ENCODE data around the gene CNOT3. TPM values are rescaled to one million over a fixed set of nuclear protein-coding genes. Genes with fewer than 3 reads are reported as not detected.

The CNOT3 gene
- total RNA-seq, 1 donor from 2014 or later: 70.6 TPM

DNA sequence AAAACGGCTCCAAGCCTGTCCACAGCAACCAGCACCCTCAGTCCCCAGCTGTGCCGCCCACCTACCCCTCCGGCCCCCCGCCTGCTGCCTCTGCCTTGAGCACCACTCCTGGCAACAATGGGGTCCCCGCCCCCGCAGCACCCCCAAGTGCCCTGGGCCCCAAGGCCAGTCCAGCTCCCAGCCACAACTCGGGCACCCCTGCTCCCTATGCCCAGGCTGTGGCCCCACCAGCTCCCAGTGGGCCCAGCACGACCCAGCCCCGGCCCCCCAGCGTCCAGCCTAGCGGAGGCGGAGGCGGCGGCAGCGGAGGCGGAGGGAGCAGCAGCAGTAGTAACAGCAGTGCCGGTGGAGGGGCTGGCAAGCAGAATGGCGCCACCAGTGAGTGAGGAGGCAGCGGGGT is 10.6 kb downstream of the CNOT3 start:
- TF ChIP-seq, protein P1, sequence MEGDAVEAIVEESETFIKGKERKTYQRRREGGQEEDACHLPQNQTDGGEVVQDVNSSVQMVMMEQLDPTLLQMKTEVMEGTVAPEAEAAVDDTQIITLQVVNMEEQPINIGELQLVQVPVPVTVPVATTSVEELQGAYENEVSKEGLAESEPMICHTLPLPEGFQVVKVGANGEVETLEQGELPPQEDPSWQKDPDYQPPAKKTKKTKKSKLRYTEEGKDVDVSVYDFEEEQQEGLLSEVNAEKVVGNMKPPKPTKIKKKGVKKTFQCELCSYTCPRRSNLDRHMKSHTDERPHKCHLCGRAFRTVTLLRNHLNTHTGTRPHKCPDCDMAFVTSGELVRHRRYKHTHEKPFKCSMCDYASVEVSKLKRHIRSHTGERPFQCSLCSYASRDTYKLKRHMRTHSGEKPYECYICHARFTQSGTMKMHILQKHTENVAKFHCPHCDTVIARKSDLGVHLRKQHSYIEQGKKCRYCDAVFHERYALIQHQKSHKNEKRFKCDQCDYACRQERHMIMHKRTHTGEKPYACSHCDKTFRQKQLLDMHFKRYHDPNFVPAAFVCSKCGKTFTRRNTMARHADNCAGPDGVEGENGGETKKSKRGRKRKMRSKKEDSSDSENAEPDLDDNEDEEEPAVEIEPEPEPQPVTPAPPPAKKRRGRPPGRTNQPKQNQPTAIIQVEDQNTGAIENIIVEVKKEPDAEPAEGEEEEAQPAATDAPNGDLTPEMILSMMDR (IDR thresholded peaks at IDR 0.05; ENCODE audit: unreplicated experiment): no peak
- no peak overlapping the region for H3K27ac Mint-ChIP-seq
- no peaks in the 10 kb centered on the region for H3K9me3 Mint-ChIP-seq
- no peaks in the 10 kb centered on the region for H3K4me1 Mint-ChIP-seq
- peaks cover 53% of the 10 kb centered on the region for H3K36me3 Mint-ChIP-seq
- no peak overlapping the region for H3K4me3 Mint-ChIP-seq
- DNase-seq (ENCODE audit: low spot score in 2 of 2, unreplicated experiment in 2 of 2): no peak
- no peaks in the 10 kb centered on the region for H3K27me3 Mint-ChIP-seq (ENCODE audit: low read depth)

DNA sequence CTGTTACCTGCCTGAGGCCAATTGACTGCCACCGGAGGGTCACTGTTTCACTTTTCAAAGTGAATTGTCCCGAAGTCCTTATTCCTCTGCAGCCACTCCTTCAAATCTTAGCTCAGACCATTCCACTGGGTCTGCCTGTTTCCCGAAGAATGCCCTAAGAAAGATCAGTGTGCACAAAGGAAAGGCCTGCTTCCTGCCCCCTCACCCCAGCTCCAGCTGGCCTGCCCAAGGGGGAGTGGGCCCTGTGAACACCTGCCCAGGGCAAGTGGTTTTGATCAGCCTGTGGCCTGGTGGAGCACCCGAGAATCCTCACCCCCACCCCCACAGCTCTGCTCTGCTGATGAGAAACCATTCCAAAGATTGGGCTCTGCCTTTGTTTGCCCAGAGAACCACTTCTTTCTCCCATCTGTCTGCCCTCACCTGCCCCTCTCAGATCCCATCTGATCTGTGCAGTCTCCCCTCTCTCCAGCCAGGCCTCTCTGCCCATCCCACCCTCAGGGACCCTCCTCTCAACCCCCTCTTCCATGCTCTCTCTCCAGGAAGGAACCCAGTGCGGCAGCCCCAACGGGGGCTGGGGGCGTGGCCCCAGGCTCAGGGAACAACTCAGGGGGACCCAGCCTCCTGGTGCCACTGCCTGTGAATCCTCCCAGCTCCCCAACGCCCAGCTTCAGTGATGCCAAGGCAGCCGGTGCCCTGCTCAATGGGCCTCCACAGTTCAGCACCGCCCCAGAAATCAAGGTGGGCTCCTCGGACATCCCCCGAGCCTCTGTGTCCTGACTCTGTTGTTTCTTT is 11.7 kb downstream of the CNOT3 start:
- DNase-seq (ENCODE audit: low spot score in 2 of 2, unreplicated experiment in 2 of 2): no peak
- TF ChIP-seq, protein P1 (IDR thresholded peaks at IDR 0.05; ENCODE audit: unreplicated experiment): no peak
- no peak overlapping the region for H3K27ac Mint-ChIP-seq
- H3K4me1 Mint-ChIP-seq: no peaks in the 10 kb centered on the region
- peaks cover 48% of the 10 kb centered on the region for H3K36me3 Mint-ChIP-seq
- H3K4me3 Mint-ChIP-seq: no peak overlapping the region
- H3K27me3 Mint-ChIP-seq (ENCODE audit: low read depth): no peaks in the 10 kb centered on the region
- H3K9me3 Mint-ChIP-seq: no peaks in the 10 kb centered on the region

- no peak for DNase-seq (ENCODE audit: low spot score in 2 of 2, unreplicated experiment in 2 of 2)
- Mint-ChIP-seq H3K4me3 (no peak overlapping the region), H3K4me1 (no peaks in the 10 kb centered on the region), H3K27me3 (ENCODE audit: low read depth) (no peaks in the 10 kb centered on the region), H3K36me3 (peaks cover 42% of the 10 kb centered on the region), H3K9me3 (no peaks in the 10 kb centered on the region), H3K27ac (no peak overlapping the region)
- TF ChIP-seq, protein P1 (IDR thresholded peaks at IDR 0.05; ENCODE audit: unreplicated experiment): no peak
Observed at GRCh38 chr19:54151362-54152035, 13.9 kb downstream of the CNOT3 start.

- H3K9me3 Mint-ChIP-seq: no peaks in the 10 kb centered on the region
- no peak overlapping the region for H3K27ac Mint-ChIP-seq
- peaks cover 39% of the 10 kb centered on the region for H3K36me3 Mint-ChIP-seq
- no peak overlapping the region for H3K4me3 Mint-ChIP-seq
- TF ChIP-seq, protein P1 (IDR thresholded peaks at IDR 0.05; ENCODE audit: unreplicated experiment): no peak
- H3K27me3 Mint-ChIP-seq (ENCODE audit: low read depth): no peaks in the 10 kb centered on the region
- H3K4me1 Mint-ChIP-seq: no peaks in the 10 kb centered on the region
- DNase-seq (ENCODE audit: low spot score in 2 of 2, unreplicated experiment in 2 of 2): no peak
Observed at GRCh38 chr19:54152267-54152666, 14.7 kb downstream of the CNOT3 start.

GRCh38 chr19:54152878-54153524 is 15.4 kb downstream of the CNOT3 start:
- peak overlapping the region; percentile 67 for H3K27ac Mint-ChIP-seq
- no peak for DNase-seq (ENCODE audit: low spot score in 2 of 2, unreplicated experiment in 2 of 2)
- H3K9me3 Mint-ChIP-seq: no peaks in the 10 kb centered on the region
- TF ChIP-seq, protein P1 (IDR thresholded peaks at IDR 0.05; ENCODE audit: unreplicated experiment): no peak
- H3K27me3 Mint-ChIP-seq (ENCODE audit: low read depth): no peaks in the 10 kb centered on the region
- H3K36me3 Mint-ChIP-seq: peaks cover 36% of the 10 kb centered on the region
- no peak overlapping the region for H3K4me3 Mint-ChIP-seq
- H3K4me1 Mint-ChIP-seq: no peaks in the 10 kb centered on the region
